Stimulated activated CD4-positive, alpha-beta T cell treated with anti-CD3 and anti-CD28 coated beads, Interleukin-1b, Interleukin-23, amount 100 ng/mL, for 4 hours (primary cell): ENCODE data around the gene LAMA5.

ENCODE experiments used
- DNase-seq, 2 donors: peaks; one replicate each; pipeline ENCODE4 v3.0.0-alpha.2; 2020; ENCODE audit warnings: low read depth in 2 of 2

Gene LAMA5

DNA sequence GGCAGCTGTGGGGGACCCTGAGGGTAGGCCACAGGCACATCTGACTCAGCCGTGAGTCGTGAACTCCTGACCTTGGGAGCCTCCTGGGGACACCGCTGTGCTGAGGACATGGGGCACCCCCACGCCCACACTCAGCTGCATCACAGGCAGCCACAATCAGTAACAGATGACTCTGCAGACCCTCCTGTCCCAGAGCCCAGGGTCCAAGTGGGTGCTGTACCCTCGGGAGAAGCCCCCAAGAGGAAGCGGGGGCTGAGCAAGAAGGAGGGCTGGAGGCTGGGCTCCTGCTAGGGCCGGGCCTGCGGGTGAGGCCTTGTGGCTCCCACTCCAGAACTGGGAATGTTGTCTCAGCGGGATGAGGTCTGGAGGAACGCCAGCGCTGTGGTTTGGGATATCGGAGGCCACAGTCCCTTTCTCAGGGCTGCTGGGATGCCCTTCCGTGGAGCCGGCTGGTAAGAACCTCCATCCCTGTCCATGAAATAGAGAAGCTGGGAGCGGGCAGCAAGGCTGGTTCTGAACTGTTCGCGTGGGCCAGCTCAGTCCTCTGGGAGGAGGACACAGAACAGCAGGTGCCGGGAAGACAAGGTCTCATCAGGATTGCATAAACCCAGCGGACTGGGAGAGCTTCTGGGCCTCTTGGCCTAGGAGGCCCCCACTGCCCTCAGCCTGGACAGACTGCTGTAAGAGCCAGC, 3.1 kb upstream of the LAMA5 start:
- no peak for DNase-seq

DNA sequence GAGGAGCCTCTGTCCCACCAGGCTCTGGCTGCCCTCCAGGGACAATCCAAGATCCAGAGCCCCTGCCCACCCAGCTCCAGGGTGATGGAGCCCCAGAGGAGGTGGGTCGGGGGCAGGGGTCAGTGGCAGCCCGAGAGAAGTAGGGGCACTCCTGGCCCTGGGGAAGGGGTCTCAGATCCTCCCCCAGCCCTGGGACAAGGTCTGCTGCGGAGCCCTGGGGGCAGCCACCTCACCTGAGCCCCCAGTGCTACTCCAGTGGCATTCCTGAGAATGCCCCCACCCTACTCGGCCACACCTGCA, 2.7 kb upstream of the LAMA5 start:
- DNase-seq, result no peak

DNA sequence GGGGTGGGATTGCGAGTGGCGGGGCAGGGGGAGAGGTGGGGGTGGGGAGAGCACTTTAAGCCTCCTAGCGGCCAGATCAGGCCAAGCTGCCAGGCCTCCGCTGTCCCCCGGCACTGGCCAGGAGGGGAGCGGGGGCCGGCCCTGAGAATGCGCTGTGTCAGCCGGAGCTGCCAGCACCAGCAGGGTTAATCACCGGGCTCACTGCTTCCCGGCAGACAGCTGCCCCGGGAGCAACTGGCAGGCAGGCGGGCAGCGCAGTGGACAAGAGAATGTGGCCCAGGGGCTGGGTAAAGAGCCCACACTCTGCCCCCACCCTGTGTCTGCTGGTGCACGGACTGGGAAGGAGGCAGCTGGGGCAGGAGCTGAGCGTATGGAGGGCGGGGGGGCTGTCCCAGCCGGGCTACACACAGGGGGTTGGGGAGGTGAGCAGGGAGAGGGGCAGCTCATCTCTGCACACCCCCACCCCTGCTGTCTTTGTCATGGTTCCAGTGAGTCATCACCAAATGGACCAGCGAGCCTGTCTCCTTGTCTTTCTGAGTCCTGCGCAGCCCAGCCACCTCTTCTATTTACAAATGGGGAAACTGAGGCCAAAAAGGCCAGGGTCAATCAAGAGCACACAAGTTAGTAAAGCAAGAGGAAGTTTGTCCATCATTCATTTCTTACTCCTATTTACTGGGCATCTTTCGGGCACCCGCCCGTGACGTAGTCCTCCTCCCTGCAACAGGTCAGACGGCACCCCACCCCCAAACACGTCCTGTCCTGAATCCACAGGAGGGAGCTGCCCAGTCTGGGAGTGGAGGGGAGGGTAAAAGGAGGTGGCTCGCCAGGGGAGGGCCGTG, 2.1 kb upstream of the LAMA5 start:
- no peak for DNase-seq

DNA sequence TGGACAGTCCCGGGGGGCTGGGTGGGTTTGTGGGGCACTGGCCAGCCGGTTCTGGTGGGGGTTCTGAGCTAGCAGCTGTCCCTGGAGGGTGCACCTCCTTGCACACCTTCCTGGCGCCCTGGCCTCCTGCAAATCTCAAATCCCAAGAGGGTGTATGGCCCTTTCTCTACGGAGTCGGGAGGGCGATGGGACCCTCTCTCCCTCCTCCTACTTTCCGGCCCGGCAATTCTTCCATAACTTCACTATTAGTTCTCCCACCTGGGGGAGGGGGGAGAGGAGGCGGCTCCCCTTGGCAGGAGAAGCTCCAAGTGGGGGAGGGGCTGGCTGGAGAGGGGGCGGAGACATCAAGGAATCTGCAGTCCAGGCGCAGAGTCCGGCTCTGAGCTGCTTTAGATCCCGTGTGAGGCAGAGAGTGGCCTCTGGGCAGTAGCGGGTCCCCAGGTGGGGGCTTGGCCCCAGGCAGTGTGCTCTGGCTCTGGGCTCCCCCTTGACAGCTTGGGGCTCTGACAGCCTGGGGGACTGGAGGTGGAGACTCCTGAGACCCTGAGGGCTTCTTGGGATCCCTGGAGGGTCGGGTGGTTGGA, 1.4 kb upstream of the LAMA5 start:
- DNase-seq, result no peak

DNA sequence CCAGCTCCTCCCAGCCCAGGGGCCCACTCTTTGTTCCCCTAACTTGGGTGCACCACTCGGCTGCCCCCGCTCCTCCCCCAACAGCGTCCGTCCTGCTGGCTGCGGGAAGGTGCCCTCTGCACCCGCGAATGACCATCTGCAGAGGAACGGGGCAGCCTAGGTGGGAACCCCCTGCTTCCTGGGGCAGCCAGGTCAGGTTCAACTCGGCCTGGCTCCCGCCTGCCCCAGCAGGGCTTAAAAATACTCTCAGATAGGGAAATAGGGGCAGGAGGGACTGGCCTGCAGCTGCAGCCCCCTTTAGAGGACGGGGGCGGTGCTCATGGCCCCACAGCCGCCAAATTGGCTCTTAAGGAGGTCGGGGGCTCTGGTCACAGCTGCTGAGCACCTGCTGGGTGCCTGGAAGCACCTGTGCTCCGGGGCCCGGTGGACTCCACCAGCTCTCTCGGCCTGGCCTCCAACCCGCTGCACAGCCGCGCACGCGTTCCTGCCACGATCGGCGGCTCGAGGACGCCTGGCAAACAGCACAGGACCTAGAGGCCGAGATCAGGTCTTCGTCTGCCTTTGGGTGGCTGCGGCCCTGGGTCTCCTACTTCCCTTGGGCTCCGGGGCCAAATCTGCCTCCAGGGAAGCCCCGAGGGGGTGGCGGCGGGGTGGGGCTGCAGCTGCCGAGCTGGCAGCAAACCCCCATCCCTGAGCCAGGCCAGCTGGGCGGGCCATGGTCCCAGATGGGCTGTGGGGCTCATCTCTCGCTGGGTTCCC, 700 bp upstream of the LAMA5 start:
- DNase-seq, result no peak

DNA sequence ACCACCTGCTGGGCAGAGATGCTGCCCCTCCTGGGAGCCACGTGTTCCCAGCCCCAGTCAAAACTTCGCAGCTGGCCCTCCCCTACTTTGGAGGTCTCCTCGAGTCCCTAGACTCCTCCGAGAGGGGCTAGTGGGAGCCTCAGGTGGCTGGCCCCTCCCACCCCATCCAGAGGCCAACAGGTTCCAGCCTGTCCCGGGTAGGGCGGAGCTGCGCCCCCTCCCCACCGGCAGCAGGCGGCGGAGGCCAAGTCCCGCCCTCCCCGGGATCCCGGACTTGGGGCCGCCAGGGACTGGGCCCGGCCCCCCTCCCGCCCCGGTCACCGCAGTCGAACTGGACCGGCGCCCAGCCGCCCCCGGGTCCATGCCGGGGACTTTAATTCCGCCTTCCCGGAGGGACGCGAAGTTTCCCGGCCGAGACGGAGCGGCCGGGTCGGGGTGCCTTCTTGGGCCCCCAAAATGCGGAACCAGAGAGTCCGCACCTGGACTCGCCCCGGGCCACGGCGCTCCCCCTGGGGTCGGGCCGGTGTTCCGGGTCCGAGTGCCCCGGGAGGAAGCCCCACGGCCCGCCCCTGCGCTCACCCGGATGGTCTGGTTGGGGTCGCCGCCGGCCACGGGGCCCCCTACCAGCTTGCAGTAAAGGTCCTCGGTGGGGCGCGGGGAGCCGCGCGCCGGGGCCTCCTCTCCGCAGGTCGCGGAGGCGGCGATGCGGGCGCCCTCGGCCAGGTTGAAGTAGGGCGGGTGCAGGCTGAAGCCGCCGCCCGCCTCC, 559 bp downstream of the LAMA5 start:
- DNase-seq, result no peak

DNA sequence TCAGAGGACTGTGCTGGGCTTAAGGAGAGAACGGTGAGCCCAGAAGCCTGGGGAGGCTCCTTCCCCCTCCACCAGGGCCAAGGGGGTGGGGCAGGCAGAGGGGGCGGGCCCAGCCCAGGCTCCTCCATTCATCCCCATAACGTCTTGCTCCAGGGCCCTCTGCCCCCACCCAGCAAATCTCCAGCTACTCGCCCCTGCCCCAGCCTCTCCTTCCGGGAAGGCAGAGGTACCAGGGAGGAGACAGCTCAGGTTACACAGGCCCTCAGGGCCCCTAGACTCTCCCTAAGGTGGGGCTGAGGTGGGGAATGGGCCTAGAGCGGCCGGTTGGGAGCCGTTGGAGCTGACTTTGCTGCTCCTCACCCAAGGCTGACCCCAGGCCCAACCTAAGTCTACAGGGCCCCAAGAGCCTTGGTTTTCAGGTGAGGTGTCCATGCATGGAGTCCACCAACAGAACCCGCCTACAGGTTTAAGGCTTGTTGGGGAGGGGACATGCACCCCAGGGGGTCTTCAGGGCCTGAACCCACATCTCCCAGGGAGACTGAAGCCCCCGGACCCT, 1.2 kb downstream of the LAMA5 start:
- DNase-seq, result no peak

DNA sequence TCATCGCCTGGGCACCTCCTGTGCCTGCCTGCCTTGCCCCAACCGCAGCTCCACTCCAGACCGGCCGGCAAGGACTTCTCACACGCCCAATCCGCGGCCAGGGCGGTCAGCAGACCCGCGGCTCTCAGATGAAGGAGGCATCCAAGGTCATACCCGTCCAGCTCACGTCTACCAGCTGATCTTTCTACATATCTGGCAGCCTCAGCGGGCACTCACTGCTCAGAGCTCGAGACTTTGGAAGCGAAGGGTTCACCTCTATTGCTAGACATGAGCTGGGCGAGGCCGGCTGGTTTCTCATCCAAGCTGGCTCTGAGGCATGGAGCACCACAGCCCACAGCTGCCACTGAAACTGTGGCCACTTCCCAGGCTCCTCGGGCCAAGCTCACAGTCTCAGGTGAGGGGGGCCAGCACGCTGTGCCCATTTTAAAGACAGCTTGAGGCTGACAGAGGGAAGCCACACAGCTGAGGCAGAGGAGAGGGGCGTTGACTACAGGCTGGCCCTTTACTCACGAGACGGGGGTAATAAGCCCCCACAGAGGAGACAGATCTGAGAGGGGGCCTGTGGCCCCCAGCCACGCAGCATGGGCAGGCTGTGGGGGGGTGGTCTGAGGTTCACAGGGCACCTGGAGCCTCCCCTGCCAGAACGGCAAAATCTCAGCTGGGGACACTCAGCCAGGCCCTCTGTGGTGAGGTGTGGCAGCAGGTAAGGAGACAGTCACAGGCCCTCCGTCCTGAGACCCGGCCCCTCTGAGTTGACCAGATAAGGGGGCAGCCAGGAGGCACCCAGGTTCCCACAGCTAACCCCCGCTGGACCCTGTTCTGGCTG, 2.0 kb downstream of the LAMA5 start:
- DNase-seq, result no peak

DNA sequence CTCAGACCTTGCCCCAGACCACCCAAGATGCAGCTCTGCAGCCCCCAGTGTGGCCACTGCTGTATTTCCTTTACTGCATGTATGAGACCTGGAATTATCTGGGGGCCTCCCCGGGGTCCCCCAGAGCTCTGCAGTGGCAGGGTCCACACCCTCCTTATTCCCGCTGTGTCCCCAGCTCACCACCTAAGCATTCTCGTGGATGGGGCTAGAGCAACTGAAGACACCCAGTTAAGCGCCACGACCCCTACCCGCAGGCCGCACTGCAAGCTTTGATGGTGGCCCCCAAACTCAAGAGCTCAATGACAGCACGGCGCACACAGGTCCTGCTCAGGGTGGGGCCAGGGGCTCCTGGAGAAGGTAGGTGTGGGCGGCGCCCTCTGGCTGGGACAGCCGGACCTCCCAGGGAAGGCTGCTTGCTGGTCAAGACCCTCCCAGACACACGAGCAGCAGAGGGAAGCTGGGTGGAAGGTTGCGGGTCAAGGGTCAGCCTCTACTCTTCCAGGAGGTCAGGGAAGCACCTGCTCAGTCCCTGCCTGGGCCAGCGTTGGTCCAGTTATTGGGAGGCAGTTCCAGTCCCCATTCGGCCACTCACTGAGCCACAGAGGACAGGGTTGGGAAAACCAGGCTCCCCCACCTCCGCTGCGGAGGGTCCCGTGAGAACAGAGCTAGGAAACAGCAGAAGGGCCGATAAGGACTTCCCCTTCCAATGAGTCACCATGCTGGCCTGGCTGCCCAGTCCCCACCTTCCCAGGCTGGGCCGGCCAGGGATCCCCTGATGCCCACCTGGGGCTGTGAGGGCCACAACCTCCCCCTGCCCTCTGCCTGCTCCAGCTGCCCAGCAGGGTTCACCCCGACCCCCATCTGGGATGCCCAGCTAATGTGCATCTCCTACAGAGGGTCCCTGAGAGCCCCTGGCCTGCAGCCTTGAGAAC, 2.9 kb downstream of the LAMA5 start:
- DNase-seq, result no peak

DNA sequence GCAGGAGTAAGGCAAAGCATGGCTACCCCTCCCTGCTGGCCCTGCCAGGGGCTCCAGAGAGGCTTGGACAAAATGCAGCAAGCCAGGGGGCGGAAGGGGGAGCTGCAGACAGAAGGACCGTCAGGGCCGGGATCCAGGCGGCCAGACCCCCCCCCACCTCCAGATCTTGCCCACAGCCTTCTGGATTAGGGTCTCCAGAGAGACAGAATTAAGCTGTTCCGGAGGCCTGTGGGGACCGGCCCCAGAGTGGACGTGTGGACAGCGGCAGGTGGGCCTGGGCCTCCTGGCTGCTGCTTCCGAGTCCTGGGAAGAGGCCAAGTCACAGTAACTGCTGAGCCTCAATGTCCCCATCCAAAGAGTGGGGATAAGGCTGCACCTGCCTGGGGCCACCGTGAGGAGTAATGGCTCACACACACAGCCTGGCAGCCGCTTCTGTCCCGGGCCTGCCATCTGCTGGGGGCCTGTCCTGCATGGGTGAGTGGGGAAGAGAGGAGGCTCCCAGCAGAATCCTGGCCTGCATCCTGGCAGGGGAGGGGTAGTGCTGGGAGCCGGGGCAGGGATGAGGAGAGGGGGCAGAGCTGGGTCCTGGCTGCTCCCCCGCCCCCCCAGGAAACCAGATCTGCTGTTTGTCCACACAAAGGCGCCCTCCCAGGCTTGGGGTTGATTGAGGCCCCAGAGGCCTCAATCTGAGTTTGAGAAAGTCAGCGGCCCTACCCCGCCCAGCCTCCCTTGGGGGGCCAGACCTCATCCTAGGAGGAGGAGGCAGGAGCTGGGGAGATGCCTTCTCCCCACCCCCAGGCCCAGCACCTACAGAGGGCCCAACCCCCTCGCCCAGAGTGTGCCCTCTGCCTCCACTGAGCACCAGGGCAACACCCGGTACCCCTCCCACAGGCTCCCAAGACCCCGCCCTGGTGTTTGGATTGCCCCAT, 3.9 kb downstream of the LAMA5 start:
- no peak for DNase-seq

DNA sequence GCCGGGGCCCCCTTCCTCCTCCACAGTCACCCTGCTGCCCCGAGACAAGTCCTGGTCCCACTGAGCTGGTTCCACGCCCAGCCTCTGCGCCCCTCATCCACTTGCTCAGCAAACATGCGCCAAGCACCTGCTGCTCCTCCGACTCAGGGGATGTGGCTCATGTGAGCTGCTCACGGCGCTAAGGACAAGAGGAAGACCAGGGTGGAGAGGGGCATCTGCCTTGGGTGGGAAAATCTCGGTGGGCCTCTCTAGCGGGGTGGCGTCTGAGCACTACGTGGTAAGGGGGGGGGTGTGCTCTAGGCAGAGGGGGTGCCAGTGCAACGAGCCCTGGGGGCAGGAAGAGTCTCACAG, 4.5 kb downstream of the LAMA5 start:
- no peak for DNase-seq

DNA sequence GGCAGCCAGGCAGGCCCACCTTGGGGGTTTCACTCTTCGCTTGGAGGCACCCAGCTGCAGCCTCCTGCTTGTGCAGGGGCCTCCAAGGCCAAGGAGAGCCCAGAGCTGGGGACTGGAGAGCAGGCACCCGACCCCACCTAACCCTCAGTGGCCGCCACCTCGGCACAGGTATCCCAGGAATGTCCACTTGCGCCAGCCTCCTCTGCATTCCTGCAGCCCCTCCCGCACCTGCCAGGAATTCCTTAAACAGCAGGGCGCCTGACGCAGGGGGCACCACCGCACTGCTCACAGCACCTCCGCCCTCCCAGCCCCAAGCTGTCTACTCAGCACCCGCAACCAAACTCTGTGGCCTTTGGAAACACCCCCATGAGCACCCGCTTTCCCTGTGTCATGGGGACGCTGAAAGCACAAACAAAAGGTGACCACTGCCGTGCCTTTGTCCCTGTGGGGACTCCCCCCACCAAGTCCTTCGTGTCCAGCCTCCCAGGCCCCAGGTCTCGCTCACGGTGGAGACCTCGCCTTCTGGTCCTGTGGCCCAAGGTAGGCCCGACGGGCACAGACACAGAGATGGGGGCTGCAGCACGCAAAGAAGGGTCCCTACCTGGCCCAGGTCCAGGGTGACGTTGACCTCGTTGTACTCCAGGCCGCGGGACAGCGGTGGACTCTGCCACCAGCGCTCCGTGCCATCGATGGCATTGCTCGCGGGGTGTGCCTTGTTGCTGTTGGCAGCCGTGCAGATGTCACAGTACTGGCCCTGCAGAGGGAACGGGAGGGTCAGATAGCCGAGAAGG, 5.1 kb downstream of the LAMA5 start:
- no peak for DNase-seq

DNA sequence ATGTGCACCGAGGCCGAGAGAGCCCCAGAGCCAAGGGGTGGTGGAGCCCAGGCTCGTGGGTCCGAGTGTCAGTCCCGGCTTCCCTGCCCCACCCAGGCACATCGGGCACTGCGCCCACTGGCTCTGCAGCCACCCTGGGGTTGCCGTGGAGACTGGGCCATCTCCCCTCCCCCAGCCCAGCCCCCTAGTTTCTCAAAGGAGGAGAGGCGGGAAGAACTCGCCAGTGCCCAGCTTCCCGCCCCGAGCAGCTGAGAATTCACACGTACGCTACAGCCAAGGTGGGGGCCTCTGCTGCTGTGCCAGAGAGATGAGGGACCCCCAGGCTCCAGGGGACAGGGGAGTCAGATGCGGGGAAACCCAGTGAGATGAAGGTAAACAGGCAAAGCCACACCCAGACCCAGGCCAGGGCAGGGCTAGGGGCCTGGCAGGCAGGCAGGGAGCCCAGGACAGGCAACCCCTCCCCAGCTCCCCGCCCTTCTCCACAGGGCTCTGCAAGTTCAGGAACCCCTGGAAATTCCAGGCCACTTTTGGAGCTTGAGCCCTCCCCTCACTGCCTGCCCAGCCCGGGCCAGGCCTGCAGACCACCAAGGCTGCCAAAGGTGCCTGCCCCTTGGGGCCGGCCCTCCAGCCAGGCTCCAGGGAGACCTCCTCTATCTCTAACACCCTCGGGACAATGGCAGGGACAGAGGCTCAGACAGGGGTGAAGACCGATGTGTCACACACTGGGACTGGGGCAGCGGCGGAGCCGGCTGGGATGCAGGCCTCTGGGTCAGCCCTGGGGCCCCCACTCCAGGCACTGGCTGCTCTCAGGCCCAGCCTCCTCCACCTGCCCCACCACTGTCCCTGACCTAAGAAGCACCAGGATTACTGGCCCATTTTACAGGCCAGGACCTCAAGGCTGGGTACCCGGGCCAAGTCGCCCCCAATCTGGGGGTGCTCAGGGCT, 6.0 kb downstream of the LAMA5 start:
- no peak for DNase-seq

DNA sequence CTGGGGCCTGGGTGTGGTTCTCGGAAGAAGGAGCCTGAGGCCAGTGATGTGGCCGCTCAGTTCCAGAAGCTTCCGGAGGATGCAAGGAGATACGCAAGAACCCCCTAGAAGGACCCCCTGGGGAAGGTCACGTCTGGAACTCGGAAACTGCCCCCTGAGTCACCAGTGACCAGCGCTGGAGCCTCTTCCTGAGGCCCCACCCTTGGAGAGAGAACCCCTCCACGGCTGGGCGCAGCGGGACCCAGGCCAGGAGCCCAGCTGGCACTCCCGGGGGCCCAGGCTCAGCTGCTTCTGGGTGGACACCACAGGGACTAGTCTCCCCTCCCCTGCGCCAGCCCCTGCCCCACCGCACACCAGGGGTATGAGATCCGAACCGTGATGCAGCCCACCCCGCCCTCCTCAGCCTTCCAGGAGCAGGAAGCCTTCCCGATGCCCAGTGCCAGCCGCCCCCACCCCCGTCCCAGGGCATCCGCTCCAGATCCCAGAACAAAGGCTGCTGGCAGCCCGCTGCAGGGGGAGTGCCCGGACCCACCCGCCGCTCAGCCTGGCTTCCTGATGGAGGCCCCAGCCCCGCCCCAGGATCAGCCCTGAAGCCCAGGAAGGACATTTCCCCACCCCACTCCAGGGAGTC, 7.5 kb downstream of the LAMA5 start:
- no peak for DNase-seq

DNA sequence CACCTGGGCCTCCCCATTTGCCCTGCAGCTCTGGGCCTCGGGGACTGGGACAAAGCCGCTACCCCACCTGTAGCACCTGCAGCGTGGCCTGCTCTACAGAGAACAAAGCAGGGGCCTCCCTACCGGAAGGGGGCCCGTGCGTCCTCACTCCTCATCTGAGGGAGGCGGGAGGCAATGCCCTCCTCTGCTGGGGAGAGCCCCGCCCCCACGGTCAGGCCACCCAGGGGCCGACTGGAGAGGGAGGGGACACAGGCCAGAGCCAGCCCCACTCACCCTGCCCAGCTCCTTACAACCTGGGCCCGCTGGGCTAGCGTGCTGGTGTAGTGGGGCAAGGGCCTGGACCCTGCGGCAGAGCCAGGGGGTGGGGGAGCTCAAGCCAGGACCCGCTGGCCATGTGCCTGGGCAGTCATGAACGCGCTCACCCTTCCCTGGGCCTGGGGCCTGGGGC, 8.0 kb downstream of the LAMA5 start:
- DNase-seq, result no peak
